PC-3 (cell line): Measurements from ENCODE around the gene RPE65. TPM values are rescaled to one million over a fixed set of nuclear protein-coding genes. Genes with fewer than 3 reads are reported as not detected.

Experiments used
- ATAC-seq: fragments of 200-7000 bp; cut with Tn5 transposase; 2 replicates; pipeline ENCODE4 v1.9.1; 2020; ENCODE audit warnings: mild to moderate bottlenecking, moderate library complexity
- BruUV-seq: library from RNA; stranded (reverse); fragments of 400-500 nt; replicated peaks from 2 replicates; lab custom pipeline; 2021; lab: Mats Ljungman, UMichigan
- CTCF ChIA-PET: fragments of 300-600 bp; sonication (Branson Sonifier 250); formaldehyde crosslinking; loops from one replicate; lab custom pipeline; 2022; ENCODE audit warnings: antibody characterized with exemption; lab: Charles Lee
- POLR2A ChIA-PET: fragments of 300-600 bp; sonication (Branson Sonifier 250); formaldehyde crosslinking; loops from one replicate; lab custom pipeline; 2022; ENCODE audit warnings: antibody characterized with exemption; ENCODE audit not compliant: unreplicated experiment; lab: Charles Lee
- DNase-seq: peaks from one replicate; pipeline ENCODE4 v3.0.0-alpha.2; 2015
- H2AFZ ChIP-seq: fragments of 300-600 bp; sonication (generic); 2 replicates; pipeline ENCODE4 v1.6.0; 2016; ENCODE audit warnings: antibody characterized with exemption, low read length
- H3F3A ChIP-seq: fragments of 300-600 bp; sonication (generic); one replicate; pipeline ENCODE4 v1.6.0; 2017; ENCODE audit warnings: antibody characterized with exemption, low read length, control low read depth, mild to moderate bottlenecking; ENCODE audit not compliant: unreplicated experiment
- H3K27ac ChIP-seq: fragments of 300-600 bp; sonication (generic); 2 replicates; pipeline ENCODE4 v1.5.1; 2016; ENCODE audit warnings: mild to moderate bottlenecking, low read length
- H3K27me3 ChIP-seq: fragments of 300-600 bp; sonication (generic); 2 replicates; pipeline ENCODE4 v1.6.1; 2016; ENCODE audit warnings: low read length, mixed read lengths
- H3K36me3 ChIP-seq: fragments of 300-600 bp; sonication (generic); 2 replicates; pipeline ENCODE4 v1.6.1; 2016; ENCODE audit warnings: low read depth, mixed run types, low read length, mixed read lengths
- H3K4me1 ChIP-seq: fragments of 300-600 bp; sonication (generic); 2 replicates; pipeline ENCODE4 v1.5.1; 2016; ENCODE audit warnings: low read length; ENCODE audit not compliant: insufficient read depth
- H3K4me2 ChIP-seq: fragments of 300-600 bp; sonication (generic); 2 replicates; pipeline ENCODE4 v1.6.0; 2016; ENCODE audit warnings: low read length
- H3K4me3 ChIP-seq: fragments of 300-600 bp; sonication (generic); 2 replicates; pipeline ENCODE4 v1.5.1; 2016; ENCODE audit warnings: mild to moderate bottlenecking, low read length, mixed read lengths
- H3K79me2 ChIP-seq: fragments of 300-600 bp; sonication (generic); 2 replicates; pipeline ENCODE4 v1.6.1; 2017; ENCODE audit warnings: low read length, mixed read lengths
- H3K9ac ChIP-seq: fragments of 300-600 bp; sonication (generic); 2 replicates; pipeline ENCODE4 v1.6.0; 2016; ENCODE audit warnings: mild to moderate bottlenecking, low read length
- H3K9me2 ChIP-seq: fragments of 300-600 bp; sonication (generic); replicated peaks from 2 replicates; pipeline ENCODE4 v1.6.1; 2016; ENCODE audit warnings: mixed run types, low read length, mixed read lengths
- H3K9me3 ChIP-seq: fragments of 300-600 bp; sonication (generic); 2 replicates; pipeline ENCODE4 v1.6.1; 2016; ENCODE audit warnings: low read length, mixed read lengths
- H4K20me1 ChIP-seq: fragments of 300-600 bp; sonication (generic); 2 replicates; pipeline ENCODE4 v1.6.1; 2016; ENCODE audit warnings: low read length, mixed read lengths
- EZH2 ChIP-seq: fragments of 300-600 bp; sonication (generic); IDR thresholded peaks from one replicate; pipeline ENCODE4 v1.6.1; 2017; ENCODE audit warnings: antibody characterized with exemption, mild to moderate bottlenecking, low read length; ENCODE audit not compliant: unreplicated experiment
- EZH2phosphoT487 ChIP-seq: fragments of 300-600 bp; sonication (generic); IDR thresholded peaks from 2 replicates; pipeline ENCODE4 v1.6.1; 2018; ENCODE audit warnings: mild to moderate bottlenecking, antibody characterized with exemption, low read length, borderline replicate concordance
- intact Hi-C: fragments of 100-400 bp; cut with micrococcal nuclease; formaldehyde crosslinking; loops from 2 replicates; pipeline ENCODE4 v1.9.0; 2023
- total RNA-seq: library from RNA; depleted of rRNA; stranded (reverse); fragments of >200 nt; gene quantifications from 2 replicates; pipeline ENCODE4 v1.2.3, GENCODE V29; 2014
- TF ChIP-seq, protein P1 (sequence below): fragments of 300-600 bp; sonication (generic); conservative IDR thresholded peaks from 2 replicates; pipeline ENCODE4 v1.5.1; 2017; ENCODE audit warnings: antibody characterized with exemption, low read depth, mild to moderate bottlenecking, low read length

RPE65 gene
- total RNA-seq, 1 experiment from 2014 or later = not detected

DNA sequence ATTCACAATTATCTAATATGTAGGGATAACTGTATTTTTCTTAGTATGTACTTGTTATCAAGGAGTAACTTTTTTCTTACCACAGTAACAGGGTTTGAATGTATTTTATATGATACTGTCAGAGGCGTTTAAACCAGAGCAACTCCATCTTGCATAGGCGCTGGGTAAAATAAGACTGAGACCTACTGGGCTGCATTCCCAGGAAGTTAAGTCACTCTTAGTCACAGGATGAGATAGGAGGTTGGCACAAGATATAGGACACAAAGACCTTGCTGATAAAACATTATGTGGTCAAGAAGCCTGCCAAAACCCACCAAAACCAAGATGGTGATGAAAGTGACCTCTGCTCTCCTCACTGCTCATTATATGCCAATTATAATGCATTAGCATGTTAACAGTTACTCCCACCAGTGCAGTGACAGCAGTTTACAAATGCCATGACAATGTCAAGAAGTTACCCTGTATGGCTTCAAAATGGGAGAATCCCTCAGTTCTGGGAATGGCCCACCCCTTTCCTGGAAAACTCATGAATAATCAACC is 64.8 kb downstream of the RPE65 start:
- Histone ChIP-seq H3K4me2 (peak overlapping the region; percentile 84), H3K9me2 (no peaks in the 10 kb centered on the region), H3K9me3 (no peaks in the 10 kb centered on the region), H3K4me3 (peak overlapping the region; percentile 89), H3K36me3 (peaks cover 6% of the 10 kb centered on the region), H4K20me1 (peaks cover 8% of the 10 kb centered on the region; the same call in 1 of the 2 replicates), H3F3A (peaks cover 19% of the 10 kb centered on the region), H3K27ac (peak overlapping the region; percentile 100), H3K27me3 (no peaks in the 10 kb centered on the region), H2AFZ (no peak overlapping the region), H3K4me1 (peaks cover 40% of the 10 kb centered on the region), H3K79me2 (peaks cover 65% of the 10 kb centered on the region), H3K9ac (peak overlapping the region; percentile 91)
- peak; percentile 63 for ATAC-seq
- POLR2A ChIA-PET = no interaction called here
- no TSS peak for BruUV-seq
- CTCF ChIA-PET = interaction anchor here (1.0 to 1.1 kb wide), 5 partner anchors 39 to 268 kb away, joined by 3 to 8 read pairs (median 4); no protein-coding TSS in a partner anchor
- DNase-seq = peak; percentile 95
- TF ChIP-seq, protein P1, sequence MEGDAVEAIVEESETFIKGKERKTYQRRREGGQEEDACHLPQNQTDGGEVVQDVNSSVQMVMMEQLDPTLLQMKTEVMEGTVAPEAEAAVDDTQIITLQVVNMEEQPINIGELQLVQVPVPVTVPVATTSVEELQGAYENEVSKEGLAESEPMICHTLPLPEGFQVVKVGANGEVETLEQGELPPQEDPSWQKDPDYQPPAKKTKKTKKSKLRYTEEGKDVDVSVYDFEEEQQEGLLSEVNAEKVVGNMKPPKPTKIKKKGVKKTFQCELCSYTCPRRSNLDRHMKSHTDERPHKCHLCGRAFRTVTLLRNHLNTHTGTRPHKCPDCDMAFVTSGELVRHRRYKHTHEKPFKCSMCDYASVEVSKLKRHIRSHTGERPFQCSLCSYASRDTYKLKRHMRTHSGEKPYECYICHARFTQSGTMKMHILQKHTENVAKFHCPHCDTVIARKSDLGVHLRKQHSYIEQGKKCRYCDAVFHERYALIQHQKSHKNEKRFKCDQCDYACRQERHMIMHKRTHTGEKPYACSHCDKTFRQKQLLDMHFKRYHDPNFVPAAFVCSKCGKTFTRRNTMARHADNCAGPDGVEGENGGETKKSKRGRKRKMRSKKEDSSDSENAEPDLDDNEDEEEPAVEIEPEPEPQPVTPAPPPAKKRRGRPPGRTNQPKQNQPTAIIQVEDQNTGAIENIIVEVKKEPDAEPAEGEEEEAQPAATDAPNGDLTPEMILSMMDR = no peak; the same call in none of the 2 replicates
- no peak for TF ChIP-seq EZH2phosphoT487
- TF ChIP-seq EZH2 = no peak
- intact Hi-C loops = loop anchor here (1.0 to 10.0 kb wide), 8 partner anchors 38 to 700 kb away; partner anchors contain the start of genes GADD45A and GNG12

GRCh38 chr1:68384321-68384813 is 65.4 kb downstream of the RPE65 start:
- DNase-seq (peak; percentile 98), ATAC-seq (peak; percentile 76)
- Histone ChIP-seq H3F3A (peaks cover 19% of the 10 kb centered on the region), H2AFZ (no peak overlapping the region), H3K4me2 (peak overlapping the region; percentile 84), H4K20me1 (peaks cover 8% of the 10 kb centered on the region; the same call in 1 of the 2 replicates), H3K27me3 (no peaks in the 10 kb centered on the region), H3K36me3 (peaks cover 6% of the 10 kb centered on the region), H3K79me2 (peaks cover 62% of the 10 kb centered on the region), H3K4me3 (peak overlapping the region; percentile 60), H3K9ac (peak overlapping the region; percentile 91), H3K27ac (peak overlapping the region; percentile 100), H3K4me1 (peaks cover 40% of the 10 kb centered on the region), H3K9me2 (no peaks in the 10 kb centered on the region), H3K9me3 (no peaks in the 10 kb centered on the region)
- no peak for TF ChIP-seq EZH2phosphoT487
- TF ChIP-seq, protein P1 = peak; percentile 68
- no peak for TF ChIP-seq EZH2
- intact Hi-C loops = loop anchor here (1.0 to 10.0 kb wide), 8 partner anchors 38 to 700 kb away; partner anchors contain the start of genes GADD45A and GNG12
- ChIA-PET POLR2A (interaction anchor here (0.6 kb wide), 1 partner anchor 187 kb away, joined by 4 read pairs; no protein-coding TSS in a partner anchor), CTCF (interaction anchor here (0.5 to 1.1 kb wide), 10 partner anchors 19 to 1820 kb away, joined by 3 to 8 read pairs (median 3); no protein-coding TSS in a partner anchor)
- BruUV-seq = no TSS peak
